ENCODE data around the gene IL27RA.

DNA sequence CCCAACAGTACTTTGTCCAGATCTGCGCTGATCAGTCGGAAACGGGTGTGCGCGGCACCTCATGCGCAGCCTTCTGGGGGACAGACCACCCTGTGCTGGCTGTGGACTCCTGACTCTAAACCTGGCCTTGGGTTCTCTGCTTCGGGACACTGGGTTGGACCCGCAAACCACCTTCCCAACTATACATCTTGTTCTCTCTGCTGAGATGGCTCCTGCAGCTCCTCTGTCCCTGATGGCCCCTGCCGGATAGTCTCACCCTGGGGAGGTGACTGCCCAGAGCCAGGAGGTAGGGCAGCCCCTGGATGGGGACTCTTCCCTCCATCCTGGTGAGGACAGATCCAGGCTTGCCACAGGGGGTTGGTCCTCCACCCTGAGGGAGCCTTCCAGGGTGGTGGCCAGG, 48.8 kb upstream of the IL27RA start:
- TF ChIP-seq EZH2 (IDR thresholded peaks at IDR 0.05; ENCODE audit: borderline replicate concordance, low read depth, low read length, poor library complexity, severe bottlenecking), result no peak
- TF ChIP-seq, protein P1, sequence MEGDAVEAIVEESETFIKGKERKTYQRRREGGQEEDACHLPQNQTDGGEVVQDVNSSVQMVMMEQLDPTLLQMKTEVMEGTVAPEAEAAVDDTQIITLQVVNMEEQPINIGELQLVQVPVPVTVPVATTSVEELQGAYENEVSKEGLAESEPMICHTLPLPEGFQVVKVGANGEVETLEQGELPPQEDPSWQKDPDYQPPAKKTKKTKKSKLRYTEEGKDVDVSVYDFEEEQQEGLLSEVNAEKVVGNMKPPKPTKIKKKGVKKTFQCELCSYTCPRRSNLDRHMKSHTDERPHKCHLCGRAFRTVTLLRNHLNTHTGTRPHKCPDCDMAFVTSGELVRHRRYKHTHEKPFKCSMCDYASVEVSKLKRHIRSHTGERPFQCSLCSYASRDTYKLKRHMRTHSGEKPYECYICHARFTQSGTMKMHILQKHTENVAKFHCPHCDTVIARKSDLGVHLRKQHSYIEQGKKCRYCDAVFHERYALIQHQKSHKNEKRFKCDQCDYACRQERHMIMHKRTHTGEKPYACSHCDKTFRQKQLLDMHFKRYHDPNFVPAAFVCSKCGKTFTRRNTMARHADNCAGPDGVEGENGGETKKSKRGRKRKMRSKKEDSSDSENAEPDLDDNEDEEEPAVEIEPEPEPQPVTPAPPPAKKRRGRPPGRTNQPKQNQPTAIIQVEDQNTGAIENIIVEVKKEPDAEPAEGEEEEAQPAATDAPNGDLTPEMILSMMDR (conservative IDR thresholded peaks at IDR 0.05; ENCODE audit: low read depth, low read length), result no peak

All from A673 (cell line).